GM19372 (cell line): ENCODE measurements around the gene RPL39.
"Not testable (repeated sequence)": the region's sequence is repeated elsewhere in the genome, so short reads cannot be mapped to it uniquely, and the experiment has no call there.

ENCODE experiments used
- ATAC-seq: cut with Tn5 transposase; IDR thresholded peaks from one replicate; pipeline ENCODE4 v1.9.1; 2021; ENCODE audit warnings: mild to moderate bottlenecking, low read depth, moderate library complexity; ENCODE audit not compliant: unreplicated experiment

Gene RPL39

DNA sequence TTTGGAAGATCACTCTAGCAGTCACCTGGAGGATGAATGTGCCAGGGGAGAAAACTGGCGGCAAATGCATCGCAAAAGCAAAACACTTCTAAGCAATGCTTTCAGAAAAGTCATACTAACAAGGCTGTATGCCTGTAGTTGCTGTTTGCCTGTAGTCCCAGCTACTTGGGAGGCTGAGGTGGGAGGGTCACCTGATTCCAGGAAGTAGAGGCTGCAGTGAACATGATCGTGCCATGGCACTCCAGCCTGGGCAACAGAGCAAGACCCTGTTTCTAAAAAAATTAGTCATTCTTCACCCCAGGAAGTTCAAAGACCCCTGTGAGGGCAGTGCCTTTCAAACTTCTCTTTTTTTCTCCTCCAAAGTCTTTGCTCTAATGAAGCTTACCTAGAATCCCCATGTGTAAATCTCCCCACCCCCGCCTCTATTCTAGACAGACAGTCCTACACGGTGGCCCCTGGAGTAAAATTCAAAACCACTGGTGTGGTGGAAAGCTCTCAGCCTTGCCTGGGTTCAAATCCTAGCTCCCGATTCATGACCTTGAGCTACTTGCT is 27.5 kb downstream of the RPL39 start:
- no peak for ATAC-seq

DNA sequence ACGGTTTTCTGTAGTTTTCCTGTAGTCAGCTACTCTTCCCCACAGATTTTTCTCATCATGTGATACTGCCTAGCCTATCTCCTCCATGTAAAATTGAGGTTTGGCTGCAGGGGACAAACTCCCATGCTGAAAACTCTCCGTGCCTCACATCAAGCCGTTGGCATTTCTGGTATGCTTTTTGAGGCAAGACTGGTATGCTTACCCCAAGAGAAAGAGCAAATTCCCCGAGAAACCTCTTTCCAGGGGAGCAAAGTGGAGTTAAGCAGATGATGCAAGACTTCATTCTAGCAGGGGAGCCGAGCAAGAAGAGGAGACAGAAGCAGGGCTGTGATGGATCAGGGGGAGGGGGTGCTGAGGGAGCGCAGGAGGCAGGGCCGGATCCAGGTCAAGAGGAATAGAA is 28.2 kb downstream of the RPL39 start:
- ATAC-seq, result no peak

- no peak for ATAC-seq
Observed at GRCh38 chrX:119762718-119763117, 28.7 kb downstream of the RPL39 start.

DNA sequence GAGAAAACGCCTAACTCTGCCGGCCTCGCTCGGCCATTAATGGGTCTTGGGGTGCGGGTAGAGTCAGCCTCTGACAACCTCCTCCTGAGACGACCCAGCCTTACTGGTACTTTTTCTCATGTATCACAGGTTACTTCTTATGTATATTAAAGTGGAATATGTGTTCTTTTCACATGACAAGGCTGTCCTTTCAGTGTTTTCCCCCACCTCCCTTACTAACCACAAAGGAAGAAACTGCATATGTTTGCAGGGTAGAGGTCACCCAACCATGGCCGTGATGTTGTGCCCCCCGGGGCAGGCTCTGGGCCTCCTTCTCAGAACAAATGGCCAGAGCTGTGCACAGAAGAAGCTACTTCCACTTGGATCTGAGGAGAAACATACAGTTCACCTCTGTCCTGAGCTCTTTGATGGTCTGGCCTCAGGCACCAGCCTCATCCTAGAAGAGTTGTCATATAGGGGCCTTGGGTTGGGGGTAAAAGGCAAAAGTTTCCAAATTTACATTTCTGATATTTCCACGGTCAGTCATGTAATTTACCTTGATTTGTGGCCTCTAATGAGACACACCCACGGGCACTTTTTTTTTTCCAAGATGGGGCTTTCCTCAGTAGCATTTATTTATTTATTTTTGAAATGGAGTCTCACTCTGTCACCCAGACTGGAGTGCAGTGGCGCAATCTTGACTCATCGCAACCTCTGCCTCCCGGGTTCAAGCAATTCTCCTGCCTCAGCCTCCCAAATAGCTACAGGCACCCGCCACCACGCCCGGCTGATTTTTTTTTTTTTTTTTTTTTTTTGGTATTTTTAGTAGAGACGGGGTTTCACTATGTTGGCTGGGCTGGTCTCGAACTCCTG is 31.2 kb downstream of the RPL39 start:
- ATAC-seq, result no peak

DNA sequence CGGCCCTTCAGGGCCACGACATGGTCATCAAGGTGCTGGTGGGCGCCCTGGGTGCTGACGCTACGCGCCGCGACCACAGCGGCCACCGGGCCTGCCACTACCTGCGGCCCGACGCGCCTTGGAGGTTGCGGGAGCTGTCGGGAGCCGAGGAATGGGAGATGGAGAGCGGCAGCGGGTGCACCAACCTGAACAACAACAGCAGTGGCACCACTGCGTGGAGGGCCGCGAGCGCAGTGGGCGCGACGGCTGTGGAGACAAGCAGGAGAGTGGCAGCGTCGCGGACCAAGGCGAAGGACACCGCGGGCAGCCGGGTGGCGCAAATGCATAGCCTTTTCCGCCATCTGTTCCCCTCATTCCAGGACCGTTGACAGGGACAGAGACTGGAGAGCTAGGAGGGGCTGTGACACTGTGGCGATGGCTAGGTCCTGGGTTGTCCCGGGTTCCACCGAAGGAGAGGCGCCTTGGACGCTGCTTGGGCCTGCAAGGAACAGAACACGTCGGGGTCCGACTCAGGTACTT is 32.1 kb downstream of the RPL39 start:
- ATAC-seq, result no peak

- ATAC-seq, result no peak
Observed at GRCh38 chrX:119758731-119759247, 32.6 kb downstream of the RPL39 start.

DNA sequence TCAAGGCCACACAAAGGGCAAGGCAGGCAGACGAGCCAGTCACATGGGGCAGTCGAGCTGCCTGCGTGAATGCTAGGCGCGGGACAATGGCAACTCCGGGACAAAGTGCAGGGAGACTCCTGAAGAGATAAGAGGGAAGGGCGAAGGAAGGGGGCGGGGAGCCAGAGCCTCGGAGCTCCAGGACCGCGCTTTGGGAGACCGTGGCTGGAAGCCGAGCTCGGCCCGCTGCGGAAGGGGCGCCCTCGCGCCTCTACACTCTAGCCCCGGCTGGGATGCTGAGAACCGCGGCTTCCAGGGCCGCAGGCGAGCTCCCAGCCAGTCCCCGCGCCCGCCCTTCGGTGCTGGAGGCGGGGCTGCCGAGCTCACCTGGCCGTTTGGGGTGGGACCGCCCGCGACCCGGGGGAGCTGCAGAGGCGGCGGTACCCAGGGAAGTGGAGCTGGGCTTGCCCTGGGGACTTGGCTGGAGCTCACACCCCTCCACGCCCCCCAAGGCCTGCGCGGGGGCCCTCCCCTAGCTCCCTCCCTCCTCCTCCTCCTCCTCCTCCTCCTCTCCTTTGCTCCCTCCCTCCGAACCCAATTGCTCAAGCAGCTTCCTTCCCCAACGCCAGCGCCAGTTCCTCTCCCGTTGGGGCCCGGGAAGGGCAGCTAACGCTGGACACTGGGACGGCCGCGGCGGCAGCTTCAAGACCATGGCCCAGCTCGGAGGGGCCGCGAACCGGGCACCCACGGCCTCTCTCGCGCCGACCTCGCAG is 33.3 kb downstream of the RPL39 start, which contains the start of gene SOWAHD:
Gene SOWAHD (plus strand): TSS at position 610 of the 752 bp plus-strand sequence. CDS start 80 bp downstream, at position 690.
- ATAC-seq, result no peak

GRCh38 chrX:119757646-119757978 is 33.8 kb downstream of the RPL39 start:
- ATAC-seq, result no peak

- ATAC-seq, result no peak
Observed at GRCh38 chrX:119756926-119757635, 34.3 kb downstream of the RPL39 start.

DNA sequence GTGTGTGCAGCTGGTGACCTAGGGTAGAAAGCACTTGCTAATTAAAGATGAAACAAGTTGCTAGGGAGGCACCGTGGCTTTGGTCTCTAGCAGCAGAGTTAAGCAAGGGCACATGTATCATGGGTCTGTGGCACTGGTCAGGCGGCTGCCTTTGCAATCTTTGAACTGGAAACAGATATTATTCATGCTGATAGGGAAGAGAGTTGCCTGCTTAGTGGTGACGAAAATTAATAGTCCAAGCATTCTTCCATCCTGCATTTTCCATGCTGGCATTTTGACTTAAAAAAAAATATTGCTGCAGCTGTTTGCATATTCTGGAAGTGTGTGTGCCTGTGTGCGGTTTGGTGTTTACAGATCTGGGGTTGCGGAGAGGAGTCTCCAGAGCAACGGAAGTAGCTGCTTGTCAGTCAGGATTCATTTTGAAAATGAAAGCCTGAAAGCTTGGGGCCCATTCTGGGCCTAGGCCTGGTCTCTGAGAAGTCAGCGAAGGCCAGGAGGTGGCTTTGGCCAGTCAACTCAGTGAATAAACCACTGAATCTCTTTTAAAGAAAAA is 35.4 kb downstream of the RPL39 start:
- peak; percentile 55 for ATAC-seq

- no peak for ATAC-seq
Observed at GRCh38 chrX:119753639-119754257, 37.7 kb downstream of the RPL39 start.

- ATAC-seq, result no peak
Observed at GRCh38 chrX:119753001-119753400, 38.4 kb downstream of the RPL39 start.

DNA sequence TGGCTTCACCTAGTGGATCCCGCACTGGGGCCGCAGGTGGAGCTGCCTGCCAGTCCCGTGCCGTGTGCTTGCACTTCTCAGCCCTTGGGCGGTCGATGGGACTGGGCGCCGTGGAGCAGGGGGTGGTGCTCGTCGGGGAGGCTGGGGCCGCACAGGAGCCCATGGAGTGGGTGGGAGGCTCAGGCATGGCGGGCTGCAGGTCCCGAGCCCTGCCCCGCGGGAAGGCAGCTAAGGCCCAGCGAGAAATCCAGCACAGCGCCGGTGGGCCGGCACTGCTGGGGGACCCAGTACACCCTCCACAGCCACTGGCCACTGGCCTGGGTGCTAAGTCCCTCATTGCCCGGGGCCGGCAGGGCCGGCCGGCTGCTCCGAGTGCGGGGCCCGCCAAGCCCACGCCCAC is 40.7 kb downstream of the RPL39 start:
- not testable (repeated sequence) for ATAC-seq

GRCh38 chrX:119750131-119750530 is 41.3 kb downstream of the RPL39 start:
- ATAC-seq, result not testable (repeated sequence)

DNA sequence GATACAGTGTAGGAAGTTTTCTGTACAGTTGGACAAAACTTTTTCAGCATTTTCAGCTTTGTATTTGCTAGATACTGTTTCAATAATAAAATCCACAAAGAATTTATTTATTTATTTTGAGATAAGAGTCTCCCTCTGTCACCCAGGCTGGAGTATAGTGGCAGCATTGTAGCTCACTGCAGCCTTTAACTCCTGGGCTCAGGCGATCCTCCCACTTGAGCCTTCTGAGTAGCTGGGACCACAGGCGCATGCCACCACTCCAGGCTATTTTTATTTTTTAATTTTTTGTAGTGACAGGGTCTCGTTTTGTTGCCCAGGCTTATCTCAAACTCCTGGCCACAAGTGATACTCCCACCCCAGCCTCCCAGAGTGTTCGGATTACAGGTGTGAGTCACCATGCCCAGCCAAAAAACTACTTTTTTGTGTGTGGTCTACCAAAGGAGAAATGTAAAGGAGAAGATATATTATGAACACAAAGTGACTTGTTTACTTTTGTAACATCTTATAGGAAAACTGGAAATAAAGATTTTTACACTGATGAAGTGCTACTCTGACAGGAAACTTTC is 46.1 kb downstream of the RPL39 start:
- no peak for ATAC-seq

DNA sequence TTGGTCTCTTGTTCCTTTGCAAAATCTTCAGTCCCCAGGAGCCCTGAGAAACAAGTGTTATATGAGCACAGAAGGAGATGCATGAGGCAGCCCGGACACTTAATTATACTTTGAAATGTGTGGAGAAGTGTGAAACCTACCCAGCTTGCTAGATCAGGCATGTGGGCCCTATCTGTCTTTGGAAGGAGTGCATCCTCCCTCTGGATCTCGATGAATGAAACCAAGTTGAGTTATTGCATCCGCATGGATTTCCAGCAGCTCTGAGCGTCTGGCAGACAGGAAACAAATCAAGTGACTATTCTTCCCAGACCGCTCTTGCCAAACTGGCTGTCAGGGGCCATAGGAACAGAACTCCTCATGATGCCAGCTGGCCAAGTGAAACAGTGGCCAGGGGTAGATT is 52.7 kb downstream of the RPL39 start:
- no peak for ATAC-seq
